Activated naive CD4-positive, alpha-beta T cell treated with anti-CD3 and anti-CD28 coated beads, Interleukin-2, amount 50 U/mL, for 72 hours (primary cell): ENCODE data around the gene CGB8. TPM values are rescaled to one million over a fixed set of nuclear protein-coding genes. Genes with fewer than 3 reads are reported as not detected.
"Not testable (repeated sequence)": the region's sequence is repeated elsewhere in the genome, so short reads cannot be mapped to it uniquely, and the experiment has no call there.

Source experiments
- ATAC-seq, 2 donors: fragments of 150-1000 bp; cut with Tn5 transposase; 2 replicates each; pipeline ENCODE4 v1.10.0; 2021; ENCODE audit warnings: mild to moderate bottlenecking in 2 of 2, moderate library complexity in 2 of 2
- DNase-seq, 2 donors: peaks; one replicate each; pipeline ENCODE4 v3.0.0; 2021 to 2022; ENCODE audit warnings: low spot score in 2 of 2
- H3K27ac Mint-ChIP-seq, 2 donors: one replicate each; pipeline ENCODE4 v1.8.0; 2022; ENCODE audit warnings: mild to moderate bottlenecking in 2 of 2, mixed read lengths in 2 of 2
- H3K36me3 Mint-ChIP-seq, 2 donors: one replicate each; pipeline ENCODE4 v1.8.0; 2022; ENCODE audit warnings: mixed read lengths in 2 of 2
- H3K9me3 Mint-ChIP-seq, 2 donors: one replicate each; pipeline ENCODE4 v1.8.0; 2022; ENCODE audit warnings: mixed read lengths in 2 of 2
- total RNA-seq, 2 donors: library from RNA; stranded (reverse); gene quantifications; one replicate each; pipeline ENCODE4 v1.2.3, GENCODE V29; 2022

The CGB8 gene
- total RNA-seq, 2 donors from 2014 or later, result not detected

GRCh38 chr19:49049834-49050233, 923 bp upstream of the CGB8 start:
- H3K27ac Mint-ChIP-seq, result peak overlapping the region in 1 of 2 donors; percentile 36
- not testable (repeated sequence) for ATAC-seq, H3K9me3 Mint-ChIP-seq, DNase-seq, H3K36me3 Mint-ChIP-seq

GRCh38 chr19:49043548-49043947, 5.4 kb downstream of the CGB8 start, which contains the start of gene CGB5:
Gene CGB5 (plus strand): TSS chr19:49043848. CDS start chr19:49044210, 362 bp downstream.
- not testable (repeated sequence) for H3K36me3 Mint-ChIP-seq, DNase-seq, ATAC-seq, H3K27ac Mint-ChIP-seq, H3K9me3 Mint-ChIP-seq

GRCh38 chr19:49042666-49043065, 6.2 kb downstream of the CGB8 start:
- H3K36me3 Mint-ChIP-seq, H3K27ac Mint-ChIP-seq, H3K9me3 Mint-ChIP-seq, DNase-seq, ATAC-seq: not testable (repeated sequence)

DNA sequence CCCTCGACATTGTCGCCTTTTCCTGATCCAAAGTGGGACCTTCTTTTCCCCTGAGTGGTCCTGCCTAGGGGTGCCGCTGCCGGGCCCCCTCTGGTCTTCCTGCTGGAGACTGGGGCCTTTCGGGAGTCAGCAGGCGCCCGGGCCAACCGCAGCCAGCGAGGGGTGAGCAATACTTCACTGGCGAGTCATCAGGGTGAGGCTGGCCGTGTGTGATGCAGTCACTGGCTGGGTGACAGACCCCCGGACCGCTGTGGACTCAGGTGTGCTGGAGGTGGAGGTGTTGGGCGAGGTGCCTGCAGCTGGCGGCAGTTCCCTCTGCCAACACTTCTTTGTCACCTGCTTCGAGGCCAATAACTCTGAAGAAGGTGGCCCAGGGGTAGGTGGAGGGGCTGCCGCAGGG, 6.7 kb downstream of the CGB8 start:
- no peaks in the 10 kb centered on the region for H3K9me3 Mint-ChIP-seq
- H3K36me3 Mint-ChIP-seq, result no peaks in the 10 kb centered on the region
- ATAC-seq, result no peak
- H3K27ac Mint-ChIP-seq, result no peak overlapping the region
- no peak for DNase-seq

- not testable (repeated sequence) for H3K36me3 Mint-ChIP-seq, ATAC-seq, DNase-seq, H3K27ac Mint-ChIP-seq, H3K9me3 Mint-ChIP-seq
These were observed 9.2 kb downstream of the CGB8 start for GRCh38 chr19:49039736-49040135.

- not testable (repeated sequence) for H3K27ac Mint-ChIP-seq, H3K36me3 Mint-ChIP-seq, DNase-seq, H3K9me3 Mint-ChIP-seq, ATAC-seq
These were observed 10.2 kb downstream of the CGB8 start for GRCh38 chr19:49038557-49039276.

GRCh38 chr19:49038111-49038510, 10.8 kb downstream of the CGB8 start:
- H3K9me3 Mint-ChIP-seq, DNase-seq, ATAC-seq, H3K36me3 Mint-ChIP-seq, H3K27ac Mint-ChIP-seq: not testable (repeated sequence)

DNA sequence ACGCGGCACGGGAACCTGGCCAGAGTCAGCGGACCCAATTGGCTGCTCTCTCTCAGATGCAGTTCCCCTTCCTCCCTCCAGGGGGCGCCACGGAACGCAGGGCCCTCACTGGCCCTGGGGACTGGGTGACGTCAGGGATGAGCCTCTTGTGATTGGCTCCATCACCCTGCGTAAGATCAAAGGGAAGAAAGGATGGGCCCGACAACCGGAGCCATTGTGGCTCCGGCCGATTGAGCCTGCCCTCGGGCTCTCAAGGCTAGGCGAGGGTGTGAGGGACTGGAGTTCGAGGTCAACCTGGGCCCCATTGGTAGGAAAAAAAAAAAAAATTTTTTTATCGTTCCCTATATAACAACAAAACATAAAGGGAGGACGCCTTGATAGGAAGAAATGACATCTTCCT, 12.1 kb downstream of the CGB8 start, which contains the start of gene CGB1:
CGB1 (minus strand) TSS at position 81 of the 400 bp plus-strand sequence. CDS start 184 bp downstream, outside the sequence.
- H3K27ac Mint-ChIP-seq, H3K9me3 Mint-ChIP-seq, H3K36me3 Mint-ChIP-seq: not testable (repeated sequence)
- DNase-seq (peak in 1 of 2 donors; percentile 70), ATAC-seq (peak; percentile 61 to 81)

- peak within 1 kb of the TSS; percentile 77 to 97 for H3K27ac Mint-ChIP-seq
- DNase-seq (peak; percentile 79 to 82), ATAC-seq (peak; percentile 95 to 96)
- H3K9me3 Mint-ChIP-seq, H3K36me3 Mint-ChIP-seq: not testable (repeated sequence)
These were observed 17.1 kb downstream of the CGB8 start, which contains the start of gene CGB2 for GRCh38 chr19:49031642-49032301. Gene CGB2 (plus strand): TSS chr19:49031890. CDS start chr19:49032096, 206 bp downstream.

GRCh38 chr19:49030323-49030722, 18.6 kb downstream of the CGB8 start:
- DNase-seq, ATAC-seq, H3K36me3 Mint-ChIP-seq, H3K27ac Mint-ChIP-seq, H3K9me3 Mint-ChIP-seq: not testable (repeated sequence)

GRCh38 chr19:49029749-49030148, 19.2 kb downstream of the CGB8 start:
- not testable (repeated sequence) for H3K36me3 Mint-ChIP-seq, ATAC-seq, H3K27ac Mint-ChIP-seq, DNase-seq, H3K9me3 Mint-ChIP-seq

DNA sequence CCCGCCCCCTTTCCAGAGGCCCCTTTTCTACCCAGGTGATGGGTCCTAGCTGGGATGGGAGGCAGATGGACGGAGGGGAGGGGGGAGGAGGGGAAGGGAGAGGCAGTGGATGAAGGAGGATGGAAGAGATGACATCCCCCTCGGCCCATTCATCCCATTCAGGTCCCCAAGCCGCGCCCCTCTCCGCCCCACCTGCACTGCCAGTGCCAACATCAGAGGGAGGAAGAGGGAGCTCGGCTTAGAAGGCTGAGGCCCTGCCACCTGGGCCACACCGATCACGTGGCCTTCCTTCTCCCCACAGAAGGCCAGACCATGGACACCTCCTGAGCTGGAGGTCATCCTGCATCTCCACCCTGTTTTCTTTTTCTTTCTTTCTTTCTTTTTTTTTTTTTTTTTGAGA, 20.2 kb downstream of the CGB8 start:
- not testable (repeated sequence) for ATAC-seq, H3K36me3 Mint-ChIP-seq, DNase-seq, H3K9me3 Mint-ChIP-seq, H3K27ac Mint-ChIP-seq

DNA sequence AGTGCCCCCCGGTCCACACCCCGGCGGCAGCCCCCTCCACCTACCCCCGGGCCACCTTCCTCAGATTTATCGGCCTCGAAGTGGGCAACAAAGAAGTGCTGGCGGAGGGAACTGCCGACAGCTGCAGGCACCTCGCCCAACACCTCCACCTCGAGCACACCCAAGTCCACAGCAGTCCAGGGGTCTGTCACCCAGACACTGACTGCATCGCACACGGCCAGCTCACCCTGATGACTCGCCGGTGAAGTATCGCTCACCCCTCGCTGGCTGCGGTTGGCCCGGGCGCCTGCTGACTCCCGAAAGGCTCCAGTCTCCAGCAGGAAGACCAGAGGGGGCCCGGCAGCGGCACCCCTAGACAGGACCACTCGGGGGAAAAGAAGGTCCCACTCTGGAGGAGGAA, 23.3 kb downstream of the CGB8 start:
- not testable (repeated sequence) for H3K9me3 Mint-ChIP-seq, H3K27ac Mint-ChIP-seq, H3K36me3 Mint-ChIP-seq

GRCh38 chr19:49025088-49025487, 23.8 kb downstream of the CGB8 start:
- not testable (repeated sequence) for ATAC-seq, H3K27ac Mint-ChIP-seq

More for the DNA sequence above, 23.3 kb downstream of the CGB8 start:
- not testable (repeated sequence) for DNase-seq, ATAC-seq

DNA sequence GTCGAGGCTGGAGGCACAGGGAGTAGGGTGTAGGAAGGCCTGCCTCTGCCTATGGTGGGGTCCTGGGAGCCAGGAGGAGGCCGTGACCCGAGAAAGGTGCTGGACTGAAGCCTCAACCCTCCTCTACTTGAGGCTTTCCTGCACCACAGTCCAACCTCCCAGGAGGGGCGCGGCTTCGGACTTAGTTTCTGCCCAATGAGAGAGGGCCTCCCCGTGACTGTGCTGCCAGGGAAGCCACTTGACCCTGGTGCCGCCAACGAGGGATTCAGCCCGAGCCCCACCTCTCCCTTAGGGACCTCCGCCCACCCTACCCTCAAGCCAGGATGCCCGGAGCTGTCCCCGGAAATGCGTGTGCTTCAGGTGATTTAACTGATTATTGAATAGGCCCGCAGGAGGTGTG, 24.7 kb downstream of the CGB8 start, which contains the start of gene CGB3:
CGB3 (minus strand) TSS at position 101 of the 400 bp plus-strand sequence. CDS start 362 bp downstream, outside the sequence.
- not testable (repeated sequence) for ATAC-seq, H3K9me3 Mint-ChIP-seq, DNase-seq, H3K27ac Mint-ChIP-seq, H3K36me3 Mint-ChIP-seq

More at GRCh38 chr19:49025088-49025487, 23.8 kb downstream of the CGB8 start:
- H3K9me3 Mint-ChIP-seq, H3K36me3 Mint-ChIP-seq, DNase-seq: not testable (repeated sequence)

GRCh38 chr19:49022116-49022515, 26.8 kb downstream of the CGB8 start:
- H3K36me3 Mint-ChIP-seq, result no peaks in the 10 kb centered on the region
- ATAC-seq, result no peak
- no peak for DNase-seq
- peak overlapping the region in 1 of 2 donors; percentile 44 for H3K27ac Mint-ChIP-seq
- H3K9me3 Mint-ChIP-seq, result no peaks in the 10 kb centered on the region
